Raji (cell line): ENCODE data around the gene WSCD2.

Experiments
- POLR2A ChIP-seq: IDR thresholded peaks from 2 replicates; pipeline ENCODE4 v1.6.1; 2011; ENCODE audit warnings: low read depth, low read length, control low read depth; ENCODE audit not compliant: insufficient read depth

The WSCD2 gene

DNA sequence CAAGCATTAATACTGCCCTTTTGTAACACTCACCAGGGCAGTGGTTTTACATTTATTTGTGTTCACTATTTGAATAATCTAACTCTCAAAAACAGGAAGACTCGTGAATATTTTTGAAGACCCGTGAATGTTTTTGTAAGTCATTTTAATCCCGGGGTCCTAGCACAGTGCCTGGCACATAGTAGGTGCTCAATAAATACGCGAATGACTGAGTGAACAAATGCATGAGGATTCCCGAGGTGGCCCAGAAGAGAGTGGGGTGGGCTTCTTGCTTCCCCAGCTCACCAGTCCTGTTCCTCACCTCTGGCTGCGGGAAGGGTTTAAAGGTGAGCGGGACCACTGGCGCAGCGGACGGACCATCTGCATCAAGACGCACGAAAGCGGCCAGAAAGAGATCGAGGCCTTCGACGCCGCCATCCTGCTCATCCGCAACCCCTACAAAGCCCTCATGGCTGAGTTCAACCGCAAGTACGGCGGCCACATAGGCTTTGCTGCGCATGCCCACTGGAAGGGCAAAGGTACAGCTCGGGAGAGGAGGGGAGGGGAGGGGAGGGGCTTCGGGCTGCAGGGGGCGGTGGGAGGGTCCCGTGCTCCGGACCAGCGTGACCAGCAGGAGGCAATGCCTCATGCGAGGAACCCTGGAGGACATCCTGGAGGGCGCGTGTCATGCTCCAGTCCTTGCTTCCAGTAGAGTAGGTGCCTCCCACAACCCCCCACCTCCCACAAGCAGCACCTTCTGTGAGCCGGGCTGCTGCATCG lies 111.1 kb downstream of the WSCD2 start:
- TF ChIP-seq POLR2A = no peak

DNA sequence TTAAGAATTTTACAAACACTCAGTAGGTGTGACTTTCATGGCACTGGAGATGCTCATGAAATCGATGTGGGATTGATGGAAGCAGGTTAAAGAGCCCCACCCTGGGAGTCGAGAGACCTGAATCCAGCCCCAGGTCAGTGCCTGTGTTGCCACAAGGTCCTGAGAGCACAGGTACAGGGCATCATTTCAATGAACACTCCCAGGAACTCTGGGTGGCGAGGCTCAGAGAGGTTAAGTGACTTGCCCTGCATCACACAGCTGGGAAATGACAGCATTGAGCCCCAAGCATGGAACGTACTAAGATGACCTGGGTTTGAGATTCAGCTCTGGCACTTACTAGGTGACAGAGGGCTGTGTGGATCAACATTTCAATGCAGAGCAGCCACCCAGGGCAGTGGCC lies 111.8 kb downstream of the WSCD2 start:
- no peak for TF ChIP-seq POLR2A

DNA sequence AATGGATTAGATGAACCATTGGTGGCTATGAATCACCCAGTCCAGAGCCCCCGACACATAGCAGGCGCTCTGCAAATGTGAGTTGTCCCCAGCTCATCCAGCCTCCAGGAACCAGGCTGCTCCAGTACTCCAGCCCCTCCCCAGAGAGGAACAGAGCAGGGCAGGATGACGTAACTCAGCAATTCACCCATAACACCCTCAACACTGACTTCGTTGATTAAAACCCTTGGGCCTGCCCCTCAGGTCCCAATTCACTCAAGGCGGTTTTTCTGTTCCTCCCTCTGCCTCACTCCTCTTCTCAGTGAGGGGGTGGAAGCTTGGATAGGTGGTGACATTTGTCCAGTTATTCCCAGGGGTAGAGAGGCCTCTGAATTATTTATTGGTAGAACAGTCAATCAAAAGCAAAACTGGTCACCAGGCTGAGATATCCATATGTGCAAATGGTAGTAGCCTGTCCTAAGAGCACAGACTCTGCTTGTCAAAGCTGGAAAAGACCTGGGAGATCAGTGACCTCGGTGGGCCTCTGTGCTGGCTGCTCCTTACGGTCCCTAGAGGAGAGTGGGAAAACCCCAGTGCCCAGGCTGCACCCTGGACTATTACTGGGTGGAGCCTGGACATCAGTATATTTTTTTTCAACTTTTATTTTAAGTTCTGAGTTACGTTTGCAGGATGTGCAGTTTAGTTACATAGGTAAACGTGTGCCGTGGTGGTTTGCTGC lies 113.1 kb downstream of the WSCD2 start:
- TF ChIP-seq POLR2A = no peak

DNA sequence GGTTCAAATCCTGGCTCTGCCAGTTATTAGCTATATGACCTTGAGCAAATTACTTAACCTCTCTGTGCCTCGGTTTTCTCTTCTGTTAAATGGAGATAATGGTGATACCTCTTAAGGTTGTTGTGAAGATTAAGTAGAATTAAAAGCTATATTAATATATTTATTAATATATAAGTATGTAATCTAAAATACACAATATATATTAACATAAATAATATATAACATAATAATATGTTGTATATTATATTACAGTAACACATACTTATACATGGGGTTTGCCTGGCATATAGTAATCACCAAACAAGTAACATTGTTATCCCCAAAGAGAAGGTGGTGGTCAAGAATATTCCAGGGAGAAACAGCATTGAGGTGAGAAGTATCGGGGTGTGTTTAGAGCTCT lies 118.0 kb downstream of the WSCD2 start:
- TF ChIP-seq POLR2A = no peak

DNA sequence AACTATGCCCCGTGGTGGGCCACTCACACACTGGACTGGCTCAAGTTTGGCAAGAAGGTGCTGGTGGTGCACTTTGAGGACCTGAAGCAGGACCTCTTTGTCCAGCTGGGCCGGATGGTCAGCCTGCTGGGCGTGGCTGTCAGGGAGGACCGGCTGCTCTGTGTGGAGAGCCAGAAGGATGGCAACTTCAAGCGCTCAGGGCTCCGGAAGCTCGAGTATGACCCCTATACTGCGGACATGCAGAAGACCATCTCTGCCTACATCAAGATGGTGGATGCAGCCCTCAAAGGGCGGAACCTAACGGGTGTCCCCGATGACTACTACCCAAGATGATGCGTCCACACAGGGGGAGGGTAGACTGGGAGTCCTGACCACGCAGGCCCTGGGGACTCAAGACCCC lies 118.9 kb downstream of the WSCD2 start:
- TF ChIP-seq POLR2A = no peak

DNA sequence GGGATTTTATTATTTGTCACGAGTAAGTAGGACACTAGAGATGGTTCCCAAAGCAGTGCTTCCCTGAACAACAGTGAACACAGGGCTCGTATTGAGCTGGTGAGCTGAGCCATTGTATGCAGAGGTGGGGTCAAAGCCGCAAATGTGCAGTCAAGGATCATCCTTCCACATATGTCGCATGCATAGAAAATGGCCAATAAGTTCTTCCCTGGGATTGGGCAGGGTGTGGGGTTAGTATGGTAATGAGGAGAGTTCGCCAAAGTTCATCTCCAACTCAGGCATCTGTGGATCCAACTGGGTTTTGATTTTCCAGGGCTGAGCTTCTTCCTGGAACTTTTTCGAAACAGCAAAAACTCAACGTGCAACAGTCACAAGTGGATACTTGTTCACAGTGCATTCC lies 123.4 kb downstream of the WSCD2 start:
- TF ChIP-seq POLR2A = no peak

DNA sequence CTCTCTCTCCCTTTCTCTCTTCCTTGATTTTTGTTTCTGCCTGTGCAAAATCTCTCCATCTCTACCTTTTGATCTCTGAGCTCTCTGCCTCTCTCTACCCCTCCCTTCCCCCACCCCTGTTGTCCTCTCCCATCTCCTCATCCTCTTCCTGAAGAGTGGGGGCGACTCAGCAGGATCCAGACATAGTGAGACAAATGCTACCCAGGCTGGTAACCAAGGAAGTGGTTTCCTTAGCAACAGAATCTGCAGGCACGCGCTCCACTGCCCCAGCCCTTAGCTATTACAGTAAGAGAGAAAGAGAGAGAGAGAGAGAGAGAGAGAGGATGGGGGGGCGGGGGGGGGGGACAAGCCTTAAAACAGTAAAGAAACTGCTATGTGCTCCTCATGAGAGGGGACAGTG lies 124.5 kb downstream of the WSCD2 start:
- TF ChIP-seq POLR2A = no peak

DNA sequence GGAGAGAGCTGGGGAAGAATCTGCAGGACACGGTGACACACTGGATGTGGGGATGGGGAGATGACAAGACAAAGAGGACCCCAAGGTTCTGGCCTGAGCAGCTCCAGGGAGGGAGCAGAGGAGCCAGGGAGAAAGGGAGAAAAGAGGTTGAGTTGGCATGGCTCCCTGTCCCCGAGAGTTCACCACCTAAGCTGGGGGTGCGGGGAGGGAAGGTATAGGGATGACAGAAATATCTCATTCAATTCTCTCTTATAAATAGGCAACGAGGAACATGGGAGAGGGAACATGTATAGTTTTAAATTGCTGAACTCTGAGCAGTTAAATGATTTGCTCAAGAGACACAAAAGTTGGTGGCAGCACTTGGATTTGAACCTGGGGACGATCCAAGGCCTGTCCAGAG lies 124.9 kb downstream of the WSCD2 start:
- TF ChIP-seq POLR2A = no peak

DNA sequence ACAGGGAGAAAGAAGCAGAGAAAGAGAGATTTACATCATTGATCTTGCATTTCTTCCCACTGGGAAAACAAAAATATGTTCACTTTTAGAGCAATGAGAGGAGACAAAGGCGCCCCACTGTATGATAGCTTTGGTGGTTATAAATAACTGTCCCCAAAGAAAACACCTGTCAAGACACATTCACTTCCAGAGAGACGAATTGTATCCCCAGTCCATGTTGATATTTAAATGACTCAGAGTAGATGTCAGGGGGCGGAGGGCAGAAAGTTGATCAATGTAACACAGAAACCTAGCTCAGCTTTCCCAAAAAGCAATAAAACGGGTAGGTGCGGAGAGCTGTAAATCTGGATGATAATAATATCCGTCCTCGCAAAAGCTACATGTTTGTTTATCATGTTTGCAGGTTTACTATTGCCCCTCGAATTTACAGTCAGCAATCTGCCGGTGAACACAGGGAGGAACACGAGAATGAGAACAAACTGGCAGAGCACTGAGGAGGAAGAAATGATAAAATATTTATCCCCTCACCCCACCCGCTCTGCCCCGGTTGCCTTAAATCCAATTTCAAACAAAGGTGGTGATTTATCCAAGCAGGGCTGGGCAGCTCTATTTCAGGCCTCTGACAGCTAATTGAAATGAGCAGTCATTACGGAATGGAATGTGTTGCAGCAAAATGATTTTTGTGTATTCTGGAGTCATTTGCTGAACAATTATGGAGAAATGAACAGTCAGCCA lies 125.6 kb downstream of the WSCD2 start:
- TF ChIP-seq POLR2A = no peak

DNA sequence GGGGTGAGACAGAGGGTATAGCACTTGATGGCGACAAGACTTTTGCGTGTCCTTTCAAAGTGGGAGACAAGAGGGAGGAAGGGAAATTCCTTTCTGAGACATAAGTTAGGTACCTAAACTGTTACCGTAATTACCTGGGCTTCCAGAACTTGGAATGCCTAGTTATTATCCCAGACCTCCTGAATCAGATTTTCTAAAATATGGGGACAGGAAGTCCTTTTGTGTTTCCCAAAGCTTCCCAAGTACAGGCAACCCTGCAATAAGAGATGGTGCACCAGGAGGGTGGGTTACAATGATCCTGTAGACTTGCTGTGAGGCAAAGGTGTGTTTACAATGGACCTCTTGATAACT lies 126.1 kb downstream of the WSCD2 start:
- TF ChIP-seq POLR2A = no peak

DNA sequence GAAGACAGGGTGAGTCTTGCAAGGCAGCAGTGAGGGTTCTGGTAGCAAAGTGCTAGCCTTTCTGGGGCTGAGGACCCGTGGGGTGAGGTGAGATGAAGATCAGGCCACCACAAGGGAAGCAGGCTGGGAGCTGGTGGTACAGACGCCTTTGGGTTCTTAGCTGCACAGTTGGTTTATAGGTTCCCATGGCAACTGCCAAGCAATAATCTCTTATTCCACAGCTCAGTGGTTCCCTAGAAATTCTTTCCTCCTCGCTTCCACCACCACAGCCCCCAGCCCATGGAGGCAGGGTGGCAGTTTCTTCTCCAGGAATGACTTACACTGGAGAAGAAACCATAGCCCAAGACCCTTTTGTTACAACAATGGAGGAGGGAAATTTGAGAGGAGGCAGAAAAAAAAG lies 127.9 kb downstream of the WSCD2 start:
- TF ChIP-seq POLR2A = no peak

DNA sequence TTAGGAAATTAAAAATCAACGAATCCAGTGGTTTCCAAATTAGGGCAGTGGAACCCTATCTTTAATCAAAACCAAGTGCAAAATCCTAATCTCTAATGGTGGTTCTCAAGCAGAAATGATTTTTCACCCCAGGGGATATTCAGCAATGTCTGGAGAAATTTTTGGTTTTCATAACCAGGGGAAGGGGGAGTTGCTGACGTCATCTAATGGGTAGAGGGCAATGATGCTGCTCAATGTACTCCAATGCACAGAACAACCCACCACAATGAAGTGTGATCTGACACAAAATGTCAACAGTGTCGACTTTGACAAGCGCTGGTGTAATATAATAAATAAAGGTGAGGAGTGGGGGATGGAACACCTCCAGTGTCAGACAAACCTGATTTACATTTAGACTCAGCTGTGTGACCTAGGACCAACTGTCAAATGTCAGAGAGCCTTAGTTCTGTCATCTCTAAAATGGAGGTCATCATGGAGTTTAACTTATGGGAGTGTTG lies 128.6 kb downstream of the WSCD2 start:
- TF ChIP-seq POLR2A = no peak

DNA sequence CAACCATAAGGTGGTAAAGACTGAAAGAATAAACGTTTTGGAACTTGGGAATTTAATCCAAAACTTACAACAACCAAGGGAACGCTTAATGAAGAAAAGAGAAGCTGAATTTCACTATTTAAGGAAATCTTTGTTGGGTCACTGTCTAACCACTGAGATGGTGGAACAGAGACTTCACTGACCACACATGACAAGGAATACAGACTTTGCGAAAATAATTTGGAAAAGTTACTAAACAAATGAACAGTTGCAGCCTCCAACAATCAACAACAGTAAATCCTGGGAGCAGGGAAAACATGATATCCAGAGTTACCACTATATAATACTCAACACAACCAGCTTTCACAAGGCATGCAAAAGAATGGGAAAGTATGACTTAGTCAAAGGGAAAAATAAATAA lies 131.0 kb downstream of the WSCD2 start:
- TF ChIP-seq POLR2A = no peak

DNA sequence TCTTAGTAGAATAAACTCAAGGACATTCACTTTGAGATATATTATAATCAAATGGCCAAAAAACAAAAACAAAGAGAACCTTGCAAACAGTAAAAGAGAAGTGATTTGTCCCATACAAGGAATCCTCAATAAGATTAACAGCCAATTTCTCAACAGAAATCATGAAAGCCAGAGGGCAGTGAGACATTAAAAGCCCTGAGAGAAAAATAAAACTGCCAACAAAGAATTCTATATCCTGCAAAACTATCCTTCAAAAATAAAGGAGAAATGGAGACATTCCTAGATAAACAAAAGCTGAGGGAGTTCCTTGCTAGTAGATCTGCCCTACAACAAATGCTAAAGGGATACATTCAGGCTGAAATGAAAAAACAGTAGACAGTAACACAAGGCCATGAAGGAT lies 131.9 kb downstream of the WSCD2 start:
- TF ChIP-seq POLR2A = no peak

DNA sequence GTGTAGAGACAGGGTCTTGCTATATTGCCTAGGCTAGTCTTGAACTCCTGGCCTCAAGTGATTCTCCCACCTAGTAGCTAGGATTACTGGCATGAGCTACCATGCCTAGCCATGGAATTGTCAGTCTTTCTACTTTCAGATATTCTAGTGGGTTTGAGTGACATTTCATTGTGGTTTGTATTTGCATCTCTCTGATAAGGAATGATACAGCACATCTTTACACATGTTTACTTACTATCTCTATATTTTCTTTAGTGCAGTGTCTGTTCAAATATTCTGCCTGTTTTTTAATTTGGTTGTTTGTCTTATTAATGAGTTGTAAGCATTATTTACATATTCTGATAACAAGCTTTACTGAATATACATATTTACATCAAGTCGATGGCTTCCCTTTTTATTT lies 136.4 kb downstream of the WSCD2 start:
- no peak for TF ChIP-seq POLR2A

DNA sequence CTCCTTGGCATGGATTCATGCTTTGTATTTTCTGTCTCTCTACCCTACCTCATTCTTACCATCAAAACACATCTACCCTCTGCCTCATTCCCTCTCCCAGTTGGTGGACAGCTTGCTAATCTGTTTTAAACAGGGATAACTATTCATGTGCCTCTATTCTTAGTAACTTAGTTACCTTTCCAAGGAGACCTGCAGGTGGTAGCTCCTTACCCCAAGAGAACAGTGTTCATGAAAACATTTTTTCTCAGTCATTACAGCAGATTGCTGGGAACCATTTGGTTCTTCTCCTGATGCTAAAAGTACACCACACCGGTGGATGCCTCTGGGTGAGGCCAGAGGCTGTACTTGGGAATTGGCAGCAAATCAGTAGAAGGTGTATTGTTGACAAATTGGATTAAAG lies 137.0 kb downstream of the WSCD2 start:
- TF ChIP-seq POLR2A = no peak
